OCI-LY1 (cell line): ENCODE results near the gene GFPT2.

Experiments used
- H2AFZ ChIP-seq: fragments of 200-600 bp; sonication (generic), shearing (Covaris generic); 2 replicates; pipeline ENCODE4 v1.6.0; 2014; ENCODE audit warnings: antibody characterized with exemption, mild to moderate bottlenecking, low read length
- H3F3A ChIP-seq: fragments of 200-600 bp; sonication (generic), shearing (Covaris generic); 2 replicates; pipeline ENCODE4 v1.6.0; 2014; ENCODE audit warnings: mild to moderate bottlenecking, antibody characterized with exemption, low read length, moderate library complexity; ENCODE audit not compliant: insufficient read depth
- H3K27ac ChIP-seq: fragments of 200-600 bp; sonication (generic); 2 replicates; pipeline ENCODE4 v1.5.1; 2014; ENCODE audit warnings: low read length, mixed run types, mild to moderate bottlenecking, low read depth; ENCODE audit not compliant: poor library complexity, severe bottlenecking
- H3K27me3 ChIP-seq: fragments of 200-600 bp; sonication (generic); 2 replicates; pipeline ENCODE4 v1.6.0; 2014; ENCODE audit warnings: antibody characterized with exemption, mild to moderate bottlenecking, low read length, moderate library complexity; ENCODE audit not compliant: insufficient read depth
- H3K36me3 ChIP-seq: fragments of 200-600 bp; sonication (generic); 2 replicates; pipeline ENCODE4 v1.6.1; 2014; ENCODE audit warnings: mild to moderate bottlenecking, antibody characterized with exemption, low read length, moderate library complexity, mixed read lengths; ENCODE audit not compliant: insufficient read depth
- H3K4me1 ChIP-seq: fragments of 200-600 bp; sonication (generic); 2 replicates; pipeline ENCODE4 v1.5.1; 2014; ENCODE audit warnings: mild to moderate bottlenecking, low read length, moderate library complexity; ENCODE audit not compliant: insufficient read depth, severe bottlenecking
- H3K4me2 ChIP-seq: fragments of 200-600 bp; sonication (generic), shearing (Covaris generic); 2 replicates; pipeline ENCODE4 v1.6.1; 2014; ENCODE audit warnings: low read length
- H3K4me3 ChIP-seq: fragments of 200-600 bp; sonication (generic); 2 replicates; pipeline ENCODE4 v1.5.1; 2014; ENCODE audit warnings: low read length, low read depth, mild to moderate bottlenecking, mixed read lengths; ENCODE audit not compliant: poor library complexity, severe bottlenecking
- H3K79me2 ChIP-seq: fragments of 200-600 bp; shearing (Covaris generic); 2 replicates; pipeline ENCODE4 v1.6.1; 2016; ENCODE audit warnings: mixed run types, low read length, mixed read lengths; ENCODE audit not compliant: insufficient read depth
- H3K9ac ChIP-seq: fragments of 200-600 bp; sonication (generic), shearing (Covaris generic); 2 replicates; pipeline ENCODE4 v1.6.1; 2014; ENCODE audit warnings: mild to moderate bottlenecking, low read length, mixed read lengths
- H3K9me2 ChIP-seq: fragments of 200-600 bp; sonication (generic), shearing (Covaris generic); 2 replicates; pipeline ENCODE4 v1.6.1; 2014; ENCODE audit warnings: low read depth, mild to moderate bottlenecking, low read length, mixed read lengths
- H3K9me3 ChIP-seq: fragments of 200-600 bp; shearing (Covaris generic); 2 replicates; pipeline ENCODE4 v1.6.1; 2014; ENCODE audit warnings: low read length, mixed read lengths
- H4K20me1 ChIP-seq: fragments of 200-600 bp; sonication (generic), shearing (Covaris generic); 2 replicates; pipeline ENCODE4 v1.6.0; 2016; ENCODE audit warnings: mild to moderate bottlenecking, low read length; ENCODE audit not compliant: insufficient read depth
- CTCF ChIP-seq: fragments of 200-600 bp; sonication (generic), shearing (Covaris generic); IDR thresholded peaks from 2 replicates; pipeline ENCODE4 v1.5.1; 2017; ENCODE audit warnings: mild to moderate bottlenecking, antibody characterized with exemption, low read length, moderate library complexity, mixed read lengths
- EZH2 ChIP-seq: fragments of 200-600 bp; sonication (generic), shearing (Covaris generic); IDR thresholded peaks from 2 replicates; pipeline ENCODE4 v1.8.0; 2017; ENCODE audit warnings: borderline replicate concordance, mixed run types, mild to moderate bottlenecking, antibody characterized with exemption, low read length, moderate library complexity, mixed read lengths

The GFPT2 gene

GRCh38 chr5:180375955-180376354, 22.8 kb upstream of the GFPT2 start:
- Histone ChIP-seq H3K9me2 (no peaks in the 10 kb centered on the region), H3K4me2 (no peak overlapping the region), H3K36me3 (no peaks in the 10 kb centered on the region), H3K27ac (no peak overlapping the region), H3K9ac (no peak overlapping the region), H2AFZ (no peak overlapping the region), H3K79me2 (no peaks in the 10 kb centered on the region), H3F3A (no peaks in the 10 kb centered on the region), H3K9me3 (no peaks in the 10 kb centered on the region), H3K4me3 (no peak overlapping the region), H3K4me1 (no peaks in the 10 kb centered on the region), H4K20me1 (no peaks in the 10 kb centered on the region), H3K27me3 (peaks cover 12% of the 10 kb centered on the region; the same call in 1 of the 2 replicates)
- TF ChIP-seq CTCF, result no peak
- TF ChIP-seq EZH2, result no peak

- no peaks in the 10 kb centered on the region for H3K79me2 ChIP-seq
- no peaks in the 10 kb centered on the region for H3K9me3 ChIP-seq
- H3K27me3 ChIP-seq, result peaks cover 12% of the 10 kb centered on the region; the same call in 1 of the 2 replicates
- H3F3A ChIP-seq, result no peaks in the 10 kb centered on the region
- no peaks in the 10 kb centered on the region for H3K4me1 ChIP-seq
- H3K4me3 ChIP-seq, result no peak overlapping the region
- no peak for TF ChIP-seq EZH2
- no peak for TF ChIP-seq CTCF
- no peaks in the 10 kb centered on the region for H3K9me2 ChIP-seq
- H3K27ac ChIP-seq, result no peak overlapping the region
- no peak overlapping the region for H2AFZ ChIP-seq
- H3K9ac ChIP-seq, result no peak overlapping the region
- no peak overlapping the region for H3K4me2 ChIP-seq
- H3K36me3 ChIP-seq, result no peaks in the 10 kb centered on the region
- H4K20me1 ChIP-seq, result no peaks in the 10 kb centered on the region
These were observed 22.2 kb upstream of the GFPT2 start for GRCh38 chr5:180375291-180375690.

- Histone ChIP-seq H3K9ac (no peak overlapping the region), H3K4me3 (no peak overlapping the region)
- no peak for TF ChIP-seq EZH2
- TF ChIP-seq CTCF, result no peak
These were observed 20.7 kb upstream of the GFPT2 start for GRCh38 chr5:180373870-180374269.

More at GRCh38 chr5:180373870-180374269, 20.7 kb upstream of the GFPT2 start:
- Histone ChIP-seq H3F3A (no peaks in the 10 kb centered on the region), H3K79me2 (no peaks in the 10 kb centered on the region), H3K27ac (no peak overlapping the region), H3K27me3 (0 out of 2 replicates have a peak, but pooled peaks cover 6% of the 10 kb centered on the region), H2AFZ (no peak overlapping the region), H3K9me2 (no peaks in the 10 kb centered on the region), H3K4me2 (no peak overlapping the region), H4K20me1 (no peaks in the 10 kb centered on the region), H3K4me1 (no peaks in the 10 kb centered on the region), H3K36me3 (no peaks in the 10 kb centered on the region), H3K9me3 (no peaks in the 10 kb centered on the region)
